ENCODE measurements around the gene ARL3.
"Not testable (repeated sequence)": the region's sequence is repeated elsewhere in the genome, so short reads cannot be mapped to it uniquely, and the experiment has no call there.

ARL3 gene

DNA sequence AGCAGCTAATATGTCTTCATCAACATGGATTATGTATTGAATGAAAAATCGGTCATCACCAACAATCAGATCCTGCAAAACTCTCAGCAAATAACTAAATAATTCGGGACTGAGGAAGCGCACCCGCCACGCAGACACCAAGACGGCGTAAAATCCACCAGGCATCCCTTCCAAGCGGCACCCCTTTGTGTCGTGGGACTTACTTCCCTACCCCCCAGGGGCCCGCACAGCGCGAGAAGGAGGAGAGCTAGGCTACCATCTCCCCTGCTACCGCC is 721 bp downstream of the ARL3 start:
- H3K4me1 ChIP-seq (ENCODE audit: control insufficient read depth, insufficient read depth, low read length), result peaks cover 2% of the 10 kb centered on the region
- H3K27me3 ChIP-seq (ENCODE audit: control insufficient read depth, insufficient read depth, low read length), result no peaks in the 10 kb centered on the region
- H3K9ac ChIP-seq (ENCODE audit: low read length), result peak overlapping the region; percentile 0
- peak overlapping the region; percentile 70 for H3K4me3 ChIP-seq (ENCODE audit: low read length)
- no peaks in the 10 kb centered on the region for H3K36me3 ChIP-seq (ENCODE audit: control insufficient read depth, insufficient read depth, low read length)
- H3K27ac ChIP-seq (ENCODE audit: low read depth, low read length), result peak overlapping the region; percentile 4

GRCh38 chr10:102712843-102713538 is 1.2 kb downstream of the ARL3 start:
- Histone ChIP-seq H3K9ac (ENCODE audit: low read length) (no peak overlapping the region), H3K36me3 (ENCODE audit: control insufficient read depth, insufficient read depth, low read length) (no peaks in the 10 kb centered on the region), H3K4me3 (ENCODE audit: low read length) (peak overlapping the region; percentile 70), H3K27ac (ENCODE audit: low read depth, low read length) (peak overlapping the region; percentile 4), H3K27me3 (ENCODE audit: control insufficient read depth, insufficient read depth, low read length) (no peaks in the 10 kb centered on the region), H3K4me1 (ENCODE audit: control insufficient read depth, insufficient read depth, low read length) (peaks cover 2% of the 10 kb centered on the region)

- Histone ChIP-seq H3K4me1 (ENCODE audit: control insufficient read depth, insufficient read depth, low read length) (peaks cover 2% of the 10 kb centered on the region), H3K9ac (ENCODE audit: low read length) (no peak overlapping the region), H3K27me3 (ENCODE audit: control insufficient read depth, insufficient read depth, low read length) (no peaks in the 10 kb centered on the region), H3K27ac (ENCODE audit: low read depth, low read length) (no peak overlapping the region), H3K36me3 (ENCODE audit: control insufficient read depth, insufficient read depth, low read length) (no peaks in the 10 kb centered on the region), H3K4me3 (ENCODE audit: low read length) (no peak overlapping the region)
These were observed 2.1 kb downstream of the ARL3 start for GRCh38 chr10:102712089-102712488.

DNA sequence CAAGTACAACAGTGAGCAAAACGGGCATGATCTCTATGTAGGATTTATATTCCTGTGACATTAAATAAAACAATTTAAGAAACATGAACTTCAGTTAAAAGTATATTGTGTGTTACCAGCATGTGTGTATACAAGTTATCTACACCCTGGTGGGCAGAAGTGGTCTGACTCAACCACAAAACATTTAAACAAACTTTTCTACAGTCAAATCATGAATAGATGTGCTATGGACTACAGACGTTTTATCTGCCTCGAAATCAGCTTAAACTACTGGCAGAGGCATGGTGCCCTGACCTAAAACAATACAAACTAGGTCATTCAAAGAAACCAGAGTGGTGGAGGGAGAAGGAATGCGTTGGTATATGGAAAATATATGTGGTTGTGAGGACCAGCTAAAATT is 3.6 kb downstream of the ARL3 start:
- H3K27me3 ChIP-seq (ENCODE audit: control insufficient read depth, insufficient read depth, low read length), result no peaks in the 10 kb centered on the region
- H3K4me1 ChIP-seq (ENCODE audit: control insufficient read depth, insufficient read depth, low read length), result peaks cover 2% of the 10 kb centered on the region
- no peak overlapping the region for H3K27ac ChIP-seq (ENCODE audit: low read depth, low read length)
- H3K36me3 ChIP-seq (ENCODE audit: control insufficient read depth, insufficient read depth, low read length), result no peaks in the 10 kb centered on the region
- no peak overlapping the region for H3K9ac ChIP-seq (ENCODE audit: low read length)
- no peak overlapping the region for H3K4me3 ChIP-seq (ENCODE audit: low read length)

DNA sequence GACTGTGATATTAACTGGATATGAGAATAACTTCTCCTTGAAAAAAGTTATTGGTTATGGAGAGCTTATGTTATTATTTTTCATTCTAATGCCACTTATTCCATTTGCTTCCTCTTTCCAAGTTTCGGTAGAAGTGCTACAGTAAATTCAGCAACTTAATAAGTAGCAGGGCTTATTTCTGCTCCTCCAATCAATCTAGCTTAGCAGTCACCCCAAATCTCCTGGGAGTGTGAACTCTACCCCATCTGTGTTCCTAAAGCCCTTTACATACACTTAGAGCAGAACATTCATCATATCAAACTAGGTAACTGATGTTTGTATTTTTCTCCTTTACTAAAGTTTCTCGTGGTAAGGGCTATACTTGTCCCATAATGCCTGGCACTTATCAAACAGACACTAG is 8.7 kb downstream of the ARL3 start:
- H3K9ac ChIP-seq (ENCODE audit: low read length), result no peak overlapping the region
- H3K27me3 ChIP-seq (ENCODE audit: control insufficient read depth, insufficient read depth, low read length), result no peaks in the 10 kb centered on the region
- H3K4me3 ChIP-seq (ENCODE audit: low read length), result no peak overlapping the region
- no peaks in the 10 kb centered on the region for H3K36me3 ChIP-seq (ENCODE audit: control insufficient read depth, insufficient read depth, low read length)
- no peak overlapping the region for H3K27ac ChIP-seq (ENCODE audit: low read depth, low read length)
- no peaks in the 10 kb centered on the region for H3K4me1 ChIP-seq (ENCODE audit: control insufficient read depth, insufficient read depth, low read length)

- Histone ChIP-seq H3K27me3 (ENCODE audit: control insufficient read depth, insufficient read depth, low read length) (no peaks in the 10 kb centered on the region), H3K9ac (ENCODE audit: low read length) (no peak overlapping the region), H3K4me1 (ENCODE audit: control insufficient read depth, insufficient read depth, low read length) (no peaks in the 10 kb centered on the region), H3K36me3 (ENCODE audit: control insufficient read depth, insufficient read depth, low read length) (no peaks in the 10 kb centered on the region), H3K4me3 (ENCODE audit: low read length) (no peak overlapping the region), H3K27ac (ENCODE audit: low read depth, low read length) (no peak overlapping the region)
These were observed 9.3 kb downstream of the ARL3 start for GRCh38 chr10:102704915-102705314.

DNA sequence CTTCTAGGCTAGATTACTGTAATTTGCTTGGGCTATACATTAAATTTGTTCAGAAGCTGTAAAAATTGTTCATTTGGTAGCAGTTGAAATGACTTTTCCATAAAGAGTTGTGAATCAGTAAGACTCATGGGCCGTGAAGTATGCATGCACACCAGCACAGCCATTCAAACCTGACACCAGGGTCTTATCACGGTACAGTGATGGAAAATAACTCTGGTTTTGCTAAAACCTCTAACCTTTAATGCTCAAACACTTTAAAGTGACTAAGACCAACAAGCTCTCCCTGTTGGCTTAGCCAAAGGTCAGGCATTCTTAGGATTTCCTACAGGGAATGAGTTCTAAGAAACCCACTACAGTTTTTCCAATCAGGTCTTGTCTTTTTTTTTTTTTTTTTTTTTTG is 11.5 kb downstream of the ARL3 start:
- Histone ChIP-seq H3K27ac (ENCODE audit: low read depth, low read length) (no peak overlapping the region), H3K36me3 (ENCODE audit: control insufficient read depth, insufficient read depth, low read length) (peaks cover 4% of the 10 kb centered on the region), H3K27me3 (ENCODE audit: control insufficient read depth, insufficient read depth, low read length) (no peaks in the 10 kb centered on the region), H3K9ac (ENCODE audit: low read length) (no peak overlapping the region), H3K4me1 (ENCODE audit: control insufficient read depth, insufficient read depth, low read length) (no peaks in the 10 kb centered on the region), H3K4me3 (ENCODE audit: low read length) (no peak overlapping the region)

DNA sequence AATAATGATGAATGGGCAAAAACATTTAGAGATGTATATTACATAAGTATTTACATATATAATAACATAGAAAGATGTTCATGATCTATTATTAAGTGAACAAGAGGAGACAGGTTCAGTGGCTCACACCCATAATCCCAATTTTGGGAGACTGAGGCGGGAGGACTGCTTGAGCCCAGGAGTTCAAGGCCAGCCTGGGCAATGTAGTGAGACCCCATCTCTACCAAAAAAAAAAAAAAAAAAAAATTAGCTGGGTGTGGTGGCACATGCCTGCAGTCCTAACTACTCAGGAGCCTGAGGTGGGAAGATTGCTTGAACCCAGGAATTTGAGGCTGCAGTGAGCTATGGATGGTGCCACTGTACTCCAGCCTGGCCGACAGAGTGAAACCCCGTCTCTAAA is 12.4 kb downstream of the ARL3 start:
- Histone ChIP-seq H3K27me3 (ENCODE audit: control insufficient read depth, insufficient read depth, low read length) (no peaks in the 10 kb centered on the region), H3K4me3 (ENCODE audit: low read length) (no peak overlapping the region), H3K36me3 (ENCODE audit: control insufficient read depth, insufficient read depth, low read length) (peaks cover 5% of the 10 kb centered on the region), H3K4me1 (ENCODE audit: control insufficient read depth, insufficient read depth, low read length) (no peaks in the 10 kb centered on the region), H3K27ac (ENCODE audit: low read depth, low read length) (no peak overlapping the region), H3K9ac (ENCODE audit: low read length) (no peak overlapping the region)

GRCh38 chr10:102701272-102701671 is 12.9 kb downstream of the ARL3 start:
- Histone ChIP-seq H3K27ac (ENCODE audit: low read depth, low read length) (no peak overlapping the region), H3K27me3 (ENCODE audit: control insufficient read depth, insufficient read depth, low read length) (no peaks in the 10 kb centered on the region), H3K4me1 (ENCODE audit: control insufficient read depth, insufficient read depth, low read length) (no peaks in the 10 kb centered on the region), H3K9ac (ENCODE audit: low read length) (no peak overlapping the region), H3K4me3 (ENCODE audit: low read length) (no peak overlapping the region), H3K36me3 (ENCODE audit: control insufficient read depth, insufficient read depth, low read length) (peaks cover 8% of the 10 kb centered on the region)

DNA sequence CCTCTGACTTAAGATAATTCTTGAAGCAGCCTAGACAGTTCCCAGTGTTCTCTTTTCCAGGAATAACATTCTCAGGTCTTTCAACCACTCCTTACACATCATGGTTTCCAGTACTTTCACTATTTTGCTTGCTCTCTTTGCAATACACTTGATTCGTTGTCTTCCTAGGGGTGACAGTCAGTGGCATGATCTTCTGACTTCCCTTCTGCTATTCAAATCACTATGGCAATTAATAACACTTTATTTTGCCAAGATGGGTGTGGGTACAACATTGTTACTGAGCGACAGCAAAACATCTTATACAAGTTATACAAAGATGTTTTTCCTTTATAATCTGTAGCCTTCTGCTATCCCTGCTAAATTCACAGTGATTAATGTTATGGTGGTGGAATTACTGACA is 15.3 kb downstream of the ARL3 start:
- Histone ChIP-seq H3K27ac (ENCODE audit: low read depth, low read length) (no peak overlapping the region), H3K4me1 (ENCODE audit: control insufficient read depth, insufficient read depth, low read length) (no peaks in the 10 kb centered on the region), H3K36me3 (ENCODE audit: control insufficient read depth, insufficient read depth, low read length) (peaks cover 8% of the 10 kb centered on the region), H3K4me3 (ENCODE audit: low read length) (no peak overlapping the region), H3K9ac (ENCODE audit: low read length) (no peak overlapping the region), H3K27me3 (ENCODE audit: control insufficient read depth, insufficient read depth, low read length) (no peaks in the 10 kb centered on the region)

DNA sequence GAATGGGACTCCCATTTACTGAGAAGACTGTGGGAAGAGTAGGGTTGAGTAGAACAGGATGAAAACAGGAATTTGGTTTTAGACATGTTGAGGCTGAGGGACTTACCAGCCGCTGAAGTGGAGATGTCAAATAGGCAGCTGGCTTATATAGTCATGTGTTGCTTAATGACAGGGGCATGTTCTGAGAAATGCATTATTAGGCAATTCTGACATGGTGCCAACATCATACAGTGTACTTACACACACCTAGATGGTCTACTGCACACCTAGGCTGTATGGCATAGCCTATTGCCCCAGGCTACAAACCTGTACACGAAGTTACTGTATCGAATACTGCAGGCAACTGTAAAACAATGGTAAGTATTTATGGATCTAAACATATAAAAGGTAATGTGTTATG is 17.5 kb downstream of the ARL3 start:
- no peaks in the 10 kb centered on the region for H3K27me3 ChIP-seq (ENCODE audit: control insufficient read depth, insufficient read depth, low read length)
- no peak overlapping the region for H3K4me3 ChIP-seq (ENCODE audit: low read length)
- no peak overlapping the region for H3K27ac ChIP-seq (ENCODE audit: low read depth, low read length)
- no peak overlapping the region for H3K9ac ChIP-seq (ENCODE audit: low read length)
- peaks cover 8% of the 10 kb centered on the region for H3K36me3 ChIP-seq (ENCODE audit: control insufficient read depth, insufficient read depth, low read length)
- no peaks in the 10 kb centered on the region for H3K4me1 ChIP-seq (ENCODE audit: control insufficient read depth, insufficient read depth, low read length)

DNA sequence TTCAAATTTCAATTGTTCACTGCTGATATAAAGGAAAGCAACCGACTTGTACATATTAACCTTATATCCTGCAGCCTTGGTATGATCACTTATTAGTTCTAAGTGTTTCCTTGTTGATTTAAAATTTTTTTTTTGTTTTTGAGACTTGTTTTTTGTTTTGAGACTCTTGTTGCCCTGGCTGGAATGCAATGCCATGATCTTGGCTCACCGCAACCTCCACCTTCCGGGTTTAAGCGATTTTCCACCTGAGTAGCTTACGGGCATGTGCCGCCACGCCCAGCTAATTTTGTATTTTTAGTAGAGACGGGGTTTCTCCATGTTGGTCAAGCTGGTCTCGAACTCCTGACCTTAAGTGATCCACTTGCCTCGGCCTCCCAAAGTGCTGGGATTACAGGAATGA is 18.8 kb downstream of the ARL3 start:
- H3K4me1 ChIP-seq (ENCODE audit: control insufficient read depth, insufficient read depth, low read length); H3K27ac ChIP-seq (ENCODE audit: low read depth, low read length); H3K4me3 ChIP-seq (ENCODE audit: low read length); H3K27me3 ChIP-seq (ENCODE audit: control insufficient read depth, insufficient read depth, low read length); H3K9ac ChIP-seq (ENCODE audit: low read length); H3K36me3 ChIP-seq (ENCODE audit: control insufficient read depth, insufficient read depth, low read length): not testable (repeated sequence)

DNA sequence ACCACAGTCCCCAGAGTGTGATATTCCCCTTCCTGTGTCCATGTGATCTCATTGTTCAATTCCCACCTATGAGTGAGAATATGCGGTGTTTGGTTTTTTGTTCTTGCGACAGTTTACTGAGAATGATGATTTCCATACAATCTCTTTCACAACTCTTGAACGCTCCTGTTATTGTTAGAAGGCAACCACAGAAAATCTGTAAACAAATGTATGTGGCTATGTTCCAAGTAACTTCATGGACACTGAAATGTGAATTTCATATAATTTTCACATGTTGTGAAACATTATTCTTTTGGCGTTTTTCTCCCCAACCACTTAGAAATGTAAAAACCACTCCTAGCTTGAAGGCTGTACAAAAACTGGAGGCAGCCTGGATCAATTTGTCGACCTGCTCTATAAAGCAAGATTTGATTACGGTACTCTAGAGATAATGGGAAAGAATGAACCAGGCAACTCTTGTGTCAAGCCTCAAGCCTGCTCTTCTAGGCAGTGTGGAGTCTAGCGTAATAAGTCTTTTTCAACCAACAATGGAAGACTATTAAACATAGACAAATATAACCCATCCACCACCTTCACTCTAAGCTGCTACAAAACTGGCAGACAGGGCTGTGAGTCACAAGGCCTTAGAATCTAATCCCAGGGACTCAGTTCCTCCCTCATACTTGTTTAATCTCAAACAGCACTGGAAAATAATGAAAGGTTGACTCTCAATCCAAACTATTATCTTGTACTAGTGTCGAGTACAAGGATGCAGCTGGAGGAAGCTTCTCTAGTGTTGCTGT is 22.7 kb downstream of the ARL3 start:
- peaks cover under 1% of the 10 kb centered on the region for H3K36me3 ChIP-seq (ENCODE audit: control insufficient read depth, insufficient read depth, low read length)
- H3K4me1 ChIP-seq (ENCODE audit: control insufficient read depth, insufficient read depth, low read length), result no peaks in the 10 kb centered on the region
- H3K4me3 ChIP-seq (ENCODE audit: low read length), result no peak overlapping the region
- H3K27ac ChIP-seq (ENCODE audit: low read depth, low read length), result no peak overlapping the region
- no peak overlapping the region for H3K9ac ChIP-seq (ENCODE audit: low read length)
- no peaks in the 10 kb centered on the region for H3K27me3 ChIP-seq (ENCODE audit: control insufficient read depth, insufficient read depth, low read length)
